GM06990 (cell line): ENCODE results near the gene LBR.

Experiments used
- DNase-seq: peaks from one replicate; pipeline ENCODE4 v3.0.0-alpha.2; 2011; ENCODE audit not compliant: insufficient read length; ENCODE audit errors: extremely low read depth
- H3K27me3 ChIP-seq: replicated peaks from 2 replicates; pipeline ENCODE4 v1.6.0; 2011; ENCODE audit warnings: low read length; ENCODE audit not compliant: control insufficient read depth, insufficient read depth
- H3K36me3 ChIP-seq: 2 replicates; pipeline ENCODE4 v1.5.1; 2011; ENCODE audit warnings: low read length; ENCODE audit not compliant: control insufficient read depth, insufficient read depth
- H3K4me3 ChIP-seq: replicated peaks from 2 replicates; pipeline ENCODE4 v1.5.1; 2011; ENCODE audit warnings: low read depth, mild to moderate bottlenecking, control low read depth, low read length
- CTCF ChIP-seq: IDR thresholded peaks from 2 replicates; pipeline ENCODE4 v1.5.1; 2011; ENCODE audit warnings: low read length, control low read depth, mild to moderate bottlenecking, inconsistent platforms; ENCODE audit not compliant: insufficient read depth, poor library complexity, severe bottlenecking

The LBR gene

GRCh38 chr1:225464851-225465792, 37.3 kb upstream of the LBR start:
- no peak for DNase-seq
- no peaks in the 10 kb centered on the region for H3K36me3 ChIP-seq
- H3K4me3 ChIP-seq, result no peak overlapping the region
- no peak for TF ChIP-seq CTCF
- no peaks in the 10 kb centered on the region for H3K27me3 ChIP-seq

DNA sequence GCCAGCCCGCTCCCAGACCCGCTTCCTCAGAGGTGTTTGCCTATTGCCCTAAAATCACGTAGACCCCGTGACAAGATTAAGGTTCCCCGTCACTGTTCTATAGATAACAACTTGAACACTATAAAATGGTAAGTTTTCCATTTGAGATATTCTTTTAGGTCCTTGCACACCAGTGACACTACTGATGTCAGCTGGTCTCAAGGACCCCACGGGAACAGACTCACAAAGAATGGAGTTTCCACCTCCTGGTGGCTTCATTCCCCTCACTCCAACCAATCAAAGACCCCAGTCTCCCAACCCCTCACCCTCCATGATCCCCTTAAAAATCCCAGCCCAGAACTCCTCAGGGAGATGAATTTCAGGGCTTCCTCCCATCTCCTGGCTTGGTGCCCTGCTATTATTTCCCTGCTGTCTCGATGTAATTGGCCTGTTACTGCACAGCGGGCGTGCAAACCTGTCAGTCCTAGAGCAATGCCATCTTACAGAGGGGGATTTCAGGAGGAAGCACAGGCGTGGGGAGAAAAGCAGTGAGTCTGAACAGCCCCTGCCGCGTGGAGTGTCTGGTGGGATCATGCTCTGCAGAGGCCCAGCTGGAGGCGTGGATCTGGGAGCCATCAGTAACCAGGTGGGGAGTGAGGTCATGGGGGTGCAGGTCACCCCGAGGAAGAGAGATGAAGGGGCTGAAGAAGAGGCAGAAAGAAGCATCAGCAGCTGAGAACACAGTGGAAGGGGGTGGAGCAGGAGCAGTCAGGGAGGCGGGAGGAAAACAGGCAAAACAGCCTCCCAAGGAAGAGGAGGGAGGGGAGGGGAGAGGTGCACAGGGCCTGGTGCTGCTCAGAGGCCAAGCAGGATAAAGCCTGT, 35.1 kb upstream of the LBR start:
- Histone ChIP-seq H3K36me3 (no peaks in the 10 kb centered on the region), H3K27me3 (no peaks in the 10 kb centered on the region), H3K4me3 (no peak overlapping the region)
- TF ChIP-seq CTCF, result no peak
- no peak for DNase-seq

DNA sequence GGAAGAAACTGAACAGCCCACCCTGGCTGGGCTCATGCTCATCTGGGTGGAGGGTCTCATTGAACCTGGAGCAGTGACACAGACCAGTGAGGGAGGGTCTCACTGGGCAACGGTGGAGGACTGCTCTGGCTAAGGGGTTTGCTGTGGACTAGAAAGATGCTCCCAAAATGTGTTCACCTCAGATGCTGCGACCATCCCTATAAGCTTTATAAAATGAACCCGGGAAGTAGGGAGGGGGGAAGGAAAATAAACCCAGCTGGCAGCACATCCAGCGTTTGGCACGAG, 34.5 kb upstream of the LBR start:
- Histone ChIP-seq H3K36me3 (no peaks in the 10 kb centered on the region), H3K27me3 (no peaks in the 10 kb centered on the region), H3K4me3 (no peak overlapping the region)
- TF ChIP-seq CTCF, result no peak
- DNase-seq, result no peak

- no peak overlapping the region for H3K4me3 ChIP-seq
- no peak for DNase-seq
- H3K27me3 ChIP-seq, result no peaks in the 10 kb centered on the region
- no peaks in the 10 kb centered on the region for H3K36me3 ChIP-seq
- no peak for TF ChIP-seq CTCF
These were observed 33.9 kb upstream of the LBR start for GRCh38 chr1:225461533-225462428.

GRCh38 chr1:225460737-225461532, 33.1 kb upstream of the LBR start:
- no peak for DNase-seq
- H3K4me3 ChIP-seq, result no peak overlapping the region
- H3K36me3 ChIP-seq, result no peaks in the 10 kb centered on the region
- TF ChIP-seq CTCF, result no peak
- no peaks in the 10 kb centered on the region for H3K27me3 ChIP-seq
